Glutamatergic neuron (in vitro differentiated cells): ENCODE data around the gene CBX1. TPM values are rescaled to one million over a fixed set of nuclear protein-coding genes. Genes with fewer than 3 reads are reported as not detected.

ENCODE experiments used
- DNase-seq: peaks from one replicate; pipeline ENCODE4 v3.0.0; 2022
- H3K27ac Mint-ChIP-seq: one replicate; pipeline ENCODE4 v1.8.0; 2020; ENCODE audit warnings: mild to moderate bottlenecking, mixed read lengths, inconsistent platforms; ENCODE audit not compliant: unreplicated experiment
- H3K27me3 Mint-ChIP-seq: one replicate; pipeline ENCODE4 v1.8.0; 2020; ENCODE audit warnings: mild to moderate bottlenecking, moderate library complexity, mixed read lengths, inconsistent platforms; ENCODE audit not compliant: unreplicated experiment
- H3K36me3 Mint-ChIP-seq: one replicate; pipeline ENCODE4 v1.8.0; 2020; ENCODE audit warnings: mild to moderate bottlenecking, mixed read lengths, inconsistent platforms; ENCODE audit not compliant: unreplicated experiment
- H3K4me1 Mint-ChIP-seq: one replicate; pipeline ENCODE4 v1.8.0; 2020; ENCODE audit warnings: mild to moderate bottlenecking, low read depth, mixed read lengths, inconsistent platforms; ENCODE audit not compliant: unreplicated experiment
- H3K4me3 Mint-ChIP-seq: one replicate; pipeline ENCODE4 v1.8.0; 2020; ENCODE audit warnings: mild to moderate bottlenecking, mixed read lengths, inconsistent platforms; ENCODE audit not compliant: unreplicated experiment
- H3K9me3 Mint-ChIP-seq: one replicate; pipeline ENCODE4 v1.8.0; 2020; ENCODE audit warnings: mild to moderate bottlenecking, moderate library complexity, mixed read lengths, inconsistent platforms; ENCODE audit not compliant: unreplicated experiment
- total RNA-seq: library from RNA; stranded (reverse); fragmentation: NEBNext Ultra II Directional; extraction: Animal tissue kit (Norgen Biotek cat#: 25700); gene quantifications from one replicate; pipeline ENCODE4 v1.2.1, GENCODE V29; 2021; ENCODE audit not compliant: unreplicated experiment
- TF ChIP-seq, protein P1 (sequence below): fragments of 200-600 bp; sonication (generic); IDR thresholded peaks from one replicate; pipeline ENCODE4 v1.5.0; 2021; ENCODE audit not compliant: partially characterized antibody, unreplicated experiment

The CBX1 gene
- total RNA-seq, 1 donor from 2014 or later: 141 TPM

DNA sequence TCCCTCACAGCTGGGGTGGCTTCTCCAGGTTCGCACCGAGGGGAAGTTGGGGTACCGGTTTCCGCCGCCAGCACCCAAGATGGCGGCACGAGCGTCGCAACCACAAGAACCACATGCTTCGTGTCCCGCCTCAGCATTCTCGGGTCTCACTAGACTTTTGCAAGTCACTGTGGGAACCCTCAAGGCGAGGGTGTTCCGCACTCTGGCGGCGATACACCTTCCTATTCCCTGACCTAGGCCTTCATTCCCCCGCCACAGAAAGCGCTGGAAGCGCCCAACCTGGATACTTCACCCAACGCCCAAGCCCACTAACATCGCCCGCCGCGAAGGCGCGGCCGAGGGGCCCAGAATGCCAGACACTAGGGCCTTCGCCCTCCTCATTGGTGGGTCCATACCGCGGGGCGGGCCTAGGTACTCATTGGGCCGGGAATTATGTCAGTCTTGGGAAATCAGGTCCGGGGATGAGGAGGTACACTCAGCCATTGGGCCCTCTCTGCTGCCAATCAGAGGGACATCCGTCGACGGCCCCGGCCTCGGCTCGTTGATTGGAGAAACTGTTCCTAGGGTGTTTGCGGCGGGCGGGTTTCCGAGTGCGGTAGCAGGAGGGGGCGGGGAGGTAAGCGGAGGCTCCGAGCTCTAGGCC, 53.4 kb downstream of the CBX1 start, which contains the start of gene NFE2L1:
Gene NFE2L1 (plus strand): TSS at position 619 of the 643 bp plus-strand sequence. CDS start 2,760 bp downstream, outside the sequence.
- peak; percentile 97 for DNase-seq
- Mint-ChIP-seq H3K27ac (peak within 1 kb of the TSS; percentile 100), H3K9me3 (peaks cover 27% of the 10 kb centered on the region), H3K4me1 (peaks cover 51% of the 10 kb centered on the region), H3K27me3 (peaks cover 18% of the 10 kb centered on the region), H3K4me3 (peak within 1 kb of the TSS; percentile 99), H3K36me3 (peaks cover 9% of the 10 kb centered on the region)
- TF ChIP-seq, protein P1, sequence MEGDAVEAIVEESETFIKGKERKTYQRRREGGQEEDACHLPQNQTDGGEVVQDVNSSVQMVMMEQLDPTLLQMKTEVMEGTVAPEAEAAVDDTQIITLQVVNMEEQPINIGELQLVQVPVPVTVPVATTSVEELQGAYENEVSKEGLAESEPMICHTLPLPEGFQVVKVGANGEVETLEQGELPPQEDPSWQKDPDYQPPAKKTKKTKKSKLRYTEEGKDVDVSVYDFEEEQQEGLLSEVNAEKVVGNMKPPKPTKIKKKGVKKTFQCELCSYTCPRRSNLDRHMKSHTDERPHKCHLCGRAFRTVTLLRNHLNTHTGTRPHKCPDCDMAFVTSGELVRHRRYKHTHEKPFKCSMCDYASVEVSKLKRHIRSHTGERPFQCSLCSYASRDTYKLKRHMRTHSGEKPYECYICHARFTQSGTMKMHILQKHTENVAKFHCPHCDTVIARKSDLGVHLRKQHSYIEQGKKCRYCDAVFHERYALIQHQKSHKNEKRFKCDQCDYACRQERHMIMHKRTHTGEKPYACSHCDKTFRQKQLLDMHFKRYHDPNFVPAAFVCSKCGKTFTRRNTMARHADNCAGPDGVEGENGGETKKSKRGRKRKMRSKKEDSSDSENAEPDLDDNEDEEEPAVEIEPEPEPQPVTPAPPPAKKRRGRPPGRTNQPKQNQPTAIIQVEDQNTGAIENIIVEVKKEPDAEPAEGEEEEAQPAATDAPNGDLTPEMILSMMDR: no peak

GRCh38 chr17:48047113-48047740, 54.1 kb downstream of the CBX1 start:
- no peak for DNase-seq
- Mint-ChIP-seq H3K27ac (peak overlapping the region; percentile 100), H3K9me3 (peaks cover 29% of the 10 kb centered on the region), H3K4me3 (peak overlapping the region; percentile 99), H3K36me3 (peaks cover 9% of the 10 kb centered on the region), H3K27me3 (peaks cover 20% of the 10 kb centered on the region), H3K4me1 (peaks cover 49% of the 10 kb centered on the region)
- TF ChIP-seq, protein P1: no peak

DNA sequence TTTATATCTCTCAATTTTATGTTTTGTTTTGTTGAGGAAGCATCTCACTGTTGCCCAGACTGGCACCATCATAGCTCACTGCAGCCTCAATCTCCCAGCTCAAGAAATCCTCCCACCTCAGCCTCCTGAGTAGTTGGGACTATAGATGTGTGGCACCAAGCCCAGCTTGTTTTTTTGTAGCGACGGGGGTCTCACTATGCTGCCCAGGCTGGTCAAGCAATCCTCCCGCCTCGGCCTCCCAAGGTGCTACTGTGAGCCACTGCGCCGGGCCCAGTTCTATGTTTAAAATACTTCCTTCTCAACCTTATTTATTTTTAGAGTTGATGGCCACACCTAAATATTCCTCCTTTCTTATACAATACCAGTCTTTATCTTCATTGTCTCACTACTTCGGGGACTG, 55.0 kb downstream of the CBX1 start:
- peaks cover 9% of the 10 kb centered on the region for H3K36me3 Mint-ChIP-seq
- peaks cover 20% of the 10 kb centered on the region for H3K27me3 Mint-ChIP-seq
- DNase-seq: no peak
- peak overlapping the region; percentile 99 for H3K4me3 Mint-ChIP-seq
- peak overlapping the region; percentile 100 for H3K27ac Mint-ChIP-seq
- H3K9me3 Mint-ChIP-seq: peaks cover 29% of the 10 kb centered on the region
- TF ChIP-seq, protein P1: no peak
- peaks cover 41% of the 10 kb centered on the region for H3K4me1 Mint-ChIP-seq

GRCh38 chr17:48045316-48046001, 55.8 kb downstream of the CBX1 start:
- DNase-seq: no peak

More at GRCh38 chr17:48045316-48046001, 55.8 kb downstream of the CBX1 start:
- Mint-ChIP-seq H3K4me3 (peak overlapping the region; percentile 99), H3K36me3 (peaks cover 6% of the 10 kb centered on the region), H3K9me3 (peaks cover 27% of the 10 kb centered on the region), H3K4me1 (peaks cover 37% of the 10 kb centered on the region), H3K27ac (peak overlapping the region; percentile 100), H3K27me3 (peaks cover 17% of the 10 kb centered on the region)
- TF ChIP-seq, protein P1: no peak
